AG10803 (cell line): ENCODE results near the gene TCOF1.

Source experiments
- DNase-seq: peaks from one replicate; pipeline ENCODE4 v3.0.0; 2010; ENCODE audit warnings: low read depth
- H3K4me3 ChIP-seq: 2 replicates; pipeline ENCODE4 v1.5.1; 2011; ENCODE audit warnings: mild to moderate bottlenecking, low read length, control low read depth
- CTCF ChIP-seq: conservative IDR thresholded peaks from 2 replicates; pipeline ENCODE4 v1.5.1; 2011; ENCODE audit warnings: mild to moderate bottlenecking, low read length, control low read depth, inconsistent platforms

The TCOF1 gene

GRCh38 chr5:150333400-150333799, 24.1 kb upstream of the TCOF1 start:
- no peak overlapping the region for H3K4me3 ChIP-seq
- DNase-seq, result no peak
- no peak for TF ChIP-seq CTCF

GRCh38 chr5:150335778-150336177, 21.7 kb upstream of the TCOF1 start:
- no peak overlapping the region for H3K4me3 ChIP-seq
- TF ChIP-seq CTCF, result no peak
- DNase-seq, result no peak

- no peak overlapping the region for H3K4me3 ChIP-seq
- no peak for DNase-seq
- no peak for TF ChIP-seq CTCF
Measured at GRCh38 chr5:150338546-150338945, 19.0 kb upstream of the TCOF1 start.

- TF ChIP-seq CTCF, result no peak
- H3K4me3 ChIP-seq, result no peak overlapping the region
- DNase-seq, result no peak
Measured at GRCh38 chr5:150339165-150339564, 18.3 kb upstream of the TCOF1 start.

- DNase-seq, result no peak
- no peak for TF ChIP-seq CTCF
- no peak overlapping the region for H3K4me3 ChIP-seq
Measured at GRCh38 chr5:150339841-150340240, 17.7 kb upstream of the TCOF1 start.

- no peak for TF ChIP-seq CTCF
- no peak overlapping the region for H3K4me3 ChIP-seq
- DNase-seq, result no peak
Measured at GRCh38 chr5:150340614-150341255, 16.8 kb upstream of the TCOF1 start.

- no peak for DNase-seq
- no peak for TF ChIP-seq CTCF
- no peak overlapping the region for H3K4me3 ChIP-seq
Measured at GRCh38 chr5:150341331-150341730, 16.2 kb upstream of the TCOF1 start.
